K562 (cell line): ENCODE measurements around the gene SEC14L2. TPM values are rescaled to one million over a fixed set of nuclear protein-coding genes. Genes with fewer than 3 reads are reported as not detected.

Source experiments
- CC2D1A ChIP-seq: fragments of 450-650 bp; IDR thresholded peaks from 2 replicates; pipeline ENCODE4 v1.6.1; 2017; ENCODE audit warnings: mild to moderate bottlenecking
- ESRRA ChIP-seq: fragments of 450-650 bp; IDR thresholded peaks from 2 replicates; pipeline ENCODE4 v1.6.1; 2014; ENCODE audit warnings: low read depth, mild to moderate bottlenecking, moderate library complexity, borderline replicate concordance
- ETV5 ChIP-seq: sonication (generic); formaldehyde crosslinking; IDR thresholded peaks from 2 replicates; pipeline ENCODE4 v1.4.0; 2020; ENCODE audit warnings: low read depth, mild to moderate bottlenecking, missing genetic modification reagents
- FIP1L1 ChIP-seq: fragments of 200-400 bp; formaldehyde crosslinking; IDR thresholded peaks from 2 replicates; pipeline ENCODE4 v1.6.1; 2018; ENCODE audit warnings: mild to moderate bottlenecking, low read depth, low read length; ENCODE audit not compliant: poor library complexity, severe bottlenecking
- FOXJ2 ChIP-seq: fragments of 200-800 bp; sonication (Bioruptor generic); IDR thresholded peaks from 2 replicates; pipeline ENCODE4 v1.6.1; 2016; ENCODE audit warnings: missing genetic modification characterization, missing compliant biosample characterization
- HCFC1 ChIP-seq: IDR thresholded peaks from 2 replicates; pipeline ENCODE4 v1.6.1; 2012; ENCODE audit warnings: low read depth, low read length, improper control_type of control experiment
- ILF3 ChIP-seq: fragments of 450-650 bp; IDR thresholded peaks from 2 replicates; pipeline ENCODE4 v1.6.1; 2018; ENCODE audit warnings: antibody characterized with exemption, mild to moderate bottlenecking, moderate library complexity, borderline replicate concordance
- JUNB ChIP-seq: fragments of 450-650 bp; formaldehyde crosslinking; conservative IDR thresholded peaks from 2 replicates; pipeline ENCODE4 v1.4.0; 2020; ENCODE audit warnings: mild to moderate bottlenecking
- MTA1 ChIP-seq: fragments of 450-650 bp; IDR thresholded peaks from 2 replicates; pipeline ENCODE4 v1.6.1; 2017; ENCODE audit warnings: borderline replicate concordance
- POLR2G ChIP-seq: fragments of 200-400 bp; formaldehyde crosslinking; IDR thresholded peaks from 2 replicates; pipeline ENCODE4 v1.6.1; 2017; ENCODE audit warnings: low read depth, mild to moderate bottlenecking, antibody characterized with exemption, low read length, moderate library complexity
- RB1 ChIP-seq: fragments of 450-650 bp; IDR thresholded peaks from 2 replicates; pipeline ENCODE4 v1.6.1; 2017; ENCODE audit warnings: low read depth, mild to moderate bottlenecking
- TAF7 ChIP-seq: fragments of 450-650 bp; IDR thresholded peaks from 2 replicates; pipeline ENCODE4 v1.6.1; 2016; ENCODE audit warnings: missing genetic modification characterization, missing compliant biosample characterization
- ZBTB26 ChIP-seq: fragments of 450-650 bp; formaldehyde crosslinking; IDR thresholded peaks from 2 replicates; pipeline ENCODE4 v1.4.0; 2022; ENCODE audit warnings: missing genetic modification characterization
- ZBTB9 ChIP-seq: fragments of 450-650 bp; formaldehyde crosslinking; IDR thresholded peaks from 2 replicates; pipeline ENCODE4 v1.4.0; 2020; ENCODE audit warnings: mild to moderate bottlenecking, moderate library complexity
- ZFX ChIP-seq: sonication (generic); formaldehyde crosslinking; IDR thresholded peaks from 2 replicates; pipeline ENCODE4 v1.8.0; 2022; ENCODE audit warnings: mild to moderate bottlenecking, missing genetic modification reagents, moderate library complexity
- ZNF408 ChIP-seq: fragments of 250-450 bp; sonication (Bioruptor Pico); IDR thresholded peaks from 2 replicates; pipeline ENCODE4 v1.4.0; 2020; ENCODE audit warnings: low read depth, mild to moderate bottlenecking, moderate library complexity
- polyA plus RNA-seq, 8 experiments: library from polyadenylated mRNA; depleted of rRNA in 4 of 8; stranded (reverse) in 5 of 8; unstranded in 3 of 8; fragments of >200 nt; fragmentation: Nextera tagmentation in 2 of 8; fragmentation: Illumina TruSeq in 1 of 8; extraction: Ambion mirVana in 2 of 8; extraction: Trizol in 1 of 8; gene quantifications; 2 replicates each; pipeline versions ENCODE4 v1.2.1 to v1.2.3, GENCODE V29; 2011 to 2014; ENCODE audit warnings: inconsistent platforms in 1 of 8, missing spikeins in 1 of 8
- total RNA-seq, 7 experiments: library from RNA; depleted of rRNA in 6 of 7; stranded (reverse); fragments of >200 nt in 6 of 7; fragmentation: Illumina TruSeq in 2 of 7; extraction: Trizol in 2 of 7; gene quantifications; 2 replicates each; pipeline versions ENCODE4 v1.2.1 to v1.2.3, GENCODE V29; 2011 to 2021; ENCODE audit warnings: low replicate concordance in 1 of 7
- TF ChIP-seq, protein P1 (sequence below): fragments of 450-650 bp; IDR thresholded peaks from 2 replicates; pipeline ENCODE4 v1.6.1; 2017; ENCODE audit warnings: antibody characterized with exemption
- TF ChIP-seq, protein P2 (sequence below): fragments of 200-800 bp; sonication (Bioruptor generic); IDR thresholded peaks from 2 replicates; pipeline ENCODE4 v1.6.1; 2017; ENCODE audit warnings: missing genetic modification characterization, missing compliant biosample characterization

Gene SEC14L2
- total and polyA plus RNA-seq, 9 of the 15 experiments (the other 6 are each of a cell fraction or from before 2014, with no cell fraction given): 0.03 to 0.17 (median 0.10) TPM

GRCh38 chr22:30356449-30357235, 40.2 kb upstream of the SEC14L2 start, which contains the start of the genes CCDC157 and SF3A1 (continued):
- TF ChIP-seq ILF3 (peak; percentile 24; the same call in 1 of the 2 replicates), ZFX (peak; percentile 95), FIP1L1 (peak; percentile 60), JUNB (CRISPR knock-in tag) (no peak), MTA1 (peak; percentile 93), FOXJ2 (tag) (peak; percentile 92), ETV5 (CRISPR knock-in tag) (peak; percentile 39; the same call in 1 of the 2 replicates), CC2D1A (peak; percentile 80; the same call in 1 of the 2 replicates), ZBTB9 (0 out of 2 replicates have a peak, but pooled peaks have one; percentile 46), TAF7 (0 out of 2 replicates have a peak, but pooled peaks have one; percentile 14), ESRRA (0 out of 2 replicates have a peak, but pooled peaks have one; percentile 32), HCFC1 (peak; percentile 82), POLR2G (peak; percentile 97), ZNF408 (no peak), RB1 (0 out of 2 replicates have a peak, but pooled peaks have one; percentile 36), ZBTB26 (CRISPR knock-in tag) (no peak)
- TF ChIP-seq, protein P1, sequence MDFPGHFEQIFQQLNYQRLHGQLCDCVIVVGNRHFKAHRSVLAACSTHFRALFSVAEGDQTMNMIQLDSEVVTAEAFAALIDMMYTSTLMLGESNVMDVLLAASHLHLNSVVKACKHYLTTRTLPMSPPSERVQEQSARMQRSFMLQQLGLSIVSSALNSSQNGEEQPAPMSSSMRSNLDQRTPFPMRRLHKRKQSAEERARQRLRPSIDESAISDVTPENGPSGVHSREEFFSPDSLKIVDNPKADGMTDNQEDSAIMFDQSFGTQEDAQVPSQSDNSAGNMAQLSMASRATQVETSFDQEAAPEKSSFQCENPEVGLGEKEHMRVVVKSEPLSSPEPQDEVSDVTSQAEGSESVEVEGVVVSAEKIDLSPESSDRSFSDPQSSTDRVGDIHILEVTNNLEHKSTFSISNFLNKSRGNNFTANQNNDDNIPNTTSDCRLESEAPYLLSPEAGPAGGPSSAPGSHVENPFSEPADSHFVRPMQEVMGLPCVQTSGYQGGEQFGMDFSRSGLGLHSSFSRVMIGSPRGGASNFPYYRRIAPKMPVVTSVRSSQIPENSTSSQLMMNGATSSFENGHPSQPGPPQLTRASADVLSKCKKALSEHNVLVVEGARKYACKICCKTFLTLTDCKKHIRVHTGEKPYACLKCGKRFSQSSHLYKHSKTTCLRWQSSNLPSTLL: peak; percentile 88
- TF ChIP-seq, protein P2, sequence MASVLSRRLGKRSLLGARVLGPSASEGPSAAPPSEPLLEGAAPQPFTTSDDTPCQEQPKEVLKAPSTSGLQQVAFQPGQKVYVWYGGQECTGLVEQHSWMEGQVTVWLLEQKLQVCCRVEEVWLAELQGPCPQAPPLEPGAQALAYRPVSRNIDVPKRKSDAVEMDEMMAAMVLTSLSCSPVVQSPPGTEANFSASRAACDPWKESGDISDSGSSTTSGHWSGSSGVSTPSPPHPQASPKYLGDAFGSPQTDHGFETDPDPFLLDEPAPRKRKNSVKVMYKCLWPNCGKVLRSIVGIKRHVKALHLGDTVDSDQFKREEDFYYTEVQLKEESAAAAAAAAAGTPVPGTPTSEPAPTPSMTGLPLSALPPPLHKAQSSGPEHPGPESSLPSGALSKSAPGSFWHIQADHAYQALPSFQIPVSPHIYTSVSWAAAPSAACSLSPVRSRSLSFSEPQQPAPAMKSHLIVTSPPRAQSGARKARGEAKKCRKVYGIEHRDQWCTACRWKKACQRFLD: 0 out of 2 replicates have a peak, but pooled peaks have one; percentile 7
